GM12892 (cell line): ENCODE results near the gene CSTPP1.

Experiments
- POLR2A ChIP-seq: IDR thresholded peaks from 2 replicates; pipeline ENCODE4 v1.6.1; 2011; ENCODE audit warnings: low read depth, low read length, control low read depth
- POLR2AphosphoS5 ChIP-seq: IDR thresholded peaks from 2 replicates; pipeline ENCODE4 v1.6.1; 2011; ENCODE audit warnings: low read depth, low read length, control low read depth
- TAF1 ChIP-seq: IDR thresholded peaks from 2 replicates; pipeline ENCODE4 v1.6.1; 2011; ENCODE audit warnings: low read depth, mild to moderate bottlenecking, control low read depth, low read length, borderline replicate concordance

DNA sequence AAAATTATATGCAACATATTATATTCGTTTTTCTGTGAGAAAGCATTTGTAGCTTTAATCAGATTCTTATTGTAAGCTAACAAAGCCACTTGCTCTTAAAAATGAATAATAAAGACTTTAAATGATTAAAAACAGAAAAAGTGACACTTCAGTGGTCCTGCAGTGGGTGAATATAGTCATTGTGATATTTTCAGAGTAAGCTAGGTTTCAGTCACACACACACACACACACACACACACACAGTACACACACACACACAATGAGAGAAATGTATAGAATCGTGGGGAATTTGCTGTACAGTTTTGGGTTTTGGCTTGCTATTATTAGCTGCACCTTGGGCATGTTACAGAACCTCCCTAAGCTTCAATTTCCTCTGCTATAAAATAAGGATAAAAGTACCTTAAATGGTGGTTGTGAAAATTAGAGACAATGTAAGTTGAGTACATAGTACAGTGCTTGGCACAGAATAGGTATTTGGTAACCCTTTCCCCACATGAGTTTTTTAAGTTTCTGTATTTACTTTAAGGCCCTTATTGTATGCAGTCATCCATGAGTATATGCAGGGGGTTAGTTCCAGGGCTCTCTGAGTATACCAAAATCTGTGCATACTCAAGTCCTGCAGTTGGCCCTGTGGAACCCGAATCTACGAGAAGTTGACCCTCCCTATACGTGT lies 39.8 kb downstream of the CSTPP1 start:
- TF ChIP-seq POLR2A (no peak), POLR2AphosphoS5 (no peak), TAF1 (no peak)
